Pancreas (tissue), 10 donors: ENCODE results near the gene CLDND2. TPM values are rescaled to one million over a fixed set of nuclear protein-coding genes. Genes with fewer than 3 reads are reported as not detected.
"Not testable (repeated sequence)": the region's sequence is repeated elsewhere in the genome, so short reads cannot be mapped to it uniquely, and the experiment has no call there.

Experiments used
- ATAC-seq, 4 donors: fragments of 200-7000 bp; cut with Tn5 transposase; one replicate each; pipeline versions ENCODE4 v1.8.0 to v1.9.1; 2020; ENCODE audit warnings: mild to moderate bottlenecking in 4 of 4, moderate library complexity in 4 of 4
- DNase-seq, 6 donors: peaks; one replicate each; pipeline ENCODE4 v3.0.0-alpha.2; 2020
- FAIRE-seq: peaks from 2 replicates; lab custom pipeline; 2012; peaks lifted over from hg19 to GRCh38; lab: Jason Lieb, UNC
- H3K27ac ChIP-seq, 4 donors: fragments of 200-600 bp; sonication (generic); 1 replicate in 3 of 4; 2 replicates in 1 of 4; pipeline versions ENCODE4 v1.5.0 to v1.8.0; 2020
- H3K27me3 ChIP-seq, 4 donors: fragments of 200-600 bp; one replicate each; pipeline ENCODE4 v1.8.0; 2021
- H3K36me3 ChIP-seq, 3 donors: fragments of 200-600 bp; sonication (generic) in 1 of 3; one replicate each; pipeline versions ENCODE4 v1.5.0 to v1.8.0; 2020 to 2021
- H3K4me1 ChIP-seq, 3 donors: fragments of 200-600 bp; one replicate each; pipeline ENCODE4 v1.8.0; 2021
- H3K4me3 ChIP-seq, 4 donors: fragments of 200-600 bp; sonication (generic) in 2 of 4; one replicate each; pipeline versions ENCODE4 v1.5.0 to v1.8.0; 2020 to 2021
- H3K9me3 ChIP-seq, 4 donors: fragments of 200-600 bp; one replicate each; pipeline ENCODE4 v1.8.0; 2021
- WGBS, 2 donors: extraction: QIAGEN DNeasy Blood & Tissue Kit; methylation state at CpG; one replicate each; pipeline ENCODE4 v1.1.7; 2013; 5-methylcytosine and 5-hydroxymethylcytosine counted together
- intact Hi-C, 3 donors: fragments of 100-400 bp; cut with DNase I; formaldehyde crosslinking; loops; one replicate each; pipeline versions ENCODE4 v1.11.1 to v1.14.2; 2022
- polyA plus RNA-seq, 2 donors: library from polyadenylated mRNA; stranded (reverse); fragments of 200-250 nt; gene quantifications; one replicate each; pipeline ENCODE4 v1.2.3, GENCODE V29; 2013
- total RNA-seq, 6 donors: library from RNA; stranded (reverse); fragmentation: NEBNext Ultra II Directional in 4 of 6; extraction: Animal tissue kit (Norgen Biotek cat#: 25700) in 4 of 6; gene quantifications; one replicate each; pipeline versions ENCODE4 v1.2.1 to v1.2.4, GENCODE V29; 2021 to 2023
- TF ChIP-seq, protein P1 (sequence below), 4 donors: fragments of 200-600 bp; sonication (generic) in 3 of 4; IDR thresholded peaks; one replicate each; pipeline versions ENCODE4 v1.5.0 to v1.8.0; 2021; ENCODE audit warnings: antibody characterized with exemption in 4 of 4
- donor health status: healthy with polysubstance abuse.
- donor health status: DM: no; HTN: no; CAD: no; lungs with moderate emphysema.
- donor health status: DM: no; HTN: no; CAD: no.
- donor health status: control.
- donor health status: control.
- donor health status: Bipolar disorder and iron deficiency.
- donor health status: DM: yes; HTN: yes; CAD: no.
- donor health status: DM: no; HTN: no; CAD: no.
- donor health status: DM: no; HTN: no; CAD: no.
- donor health status: DM: yes; HTN: yes; CAD: no.

The CLDND2 gene
- total RNA-seq (1 to 10 TPM in 1 of 6 donors, under 1 TPM in 4, not detected in 1; 0.46 to 1.5 (median 0.61) TPM), polyA plus RNA-seq (1 to 10 TPM; 4.3 to 7.7 TPM)

GRCh38 chr19:51368366-51369282 is at the start of gene CLDND2:
Gene CLDND2, minus strand, starts transcription at chr19:51369003. Its CDS starts 426 bp downstream, at chr19:51368577.
- Histone ChIP-seq H3K9me3 (no peaks in the 10 kb centered on the region), H3K4me1 (peaks cover 3 to 6% (median 5%) of the 10 kb centered on the region in 3 donors), H3K27ac (peak within 1 kb of the TSS; percentile 9 to 97 (median 96)), H3K4me3 (peak within 1 kb of the TSS; percentile 49 to 81 (median 59)), H3K27me3 (no peaks in the 10 kb centered on the region), H3K36me3 (no peaks in the 10 kb centered on the region)
- FAIRE-seq (no peak), DNase-seq (peak in 2 of 6 donors; percentile 16 to 38), ATAC-seq (no peak)
- intact Hi-C loops: no loop called here
- TF ChIP-seq, protein P1, sequence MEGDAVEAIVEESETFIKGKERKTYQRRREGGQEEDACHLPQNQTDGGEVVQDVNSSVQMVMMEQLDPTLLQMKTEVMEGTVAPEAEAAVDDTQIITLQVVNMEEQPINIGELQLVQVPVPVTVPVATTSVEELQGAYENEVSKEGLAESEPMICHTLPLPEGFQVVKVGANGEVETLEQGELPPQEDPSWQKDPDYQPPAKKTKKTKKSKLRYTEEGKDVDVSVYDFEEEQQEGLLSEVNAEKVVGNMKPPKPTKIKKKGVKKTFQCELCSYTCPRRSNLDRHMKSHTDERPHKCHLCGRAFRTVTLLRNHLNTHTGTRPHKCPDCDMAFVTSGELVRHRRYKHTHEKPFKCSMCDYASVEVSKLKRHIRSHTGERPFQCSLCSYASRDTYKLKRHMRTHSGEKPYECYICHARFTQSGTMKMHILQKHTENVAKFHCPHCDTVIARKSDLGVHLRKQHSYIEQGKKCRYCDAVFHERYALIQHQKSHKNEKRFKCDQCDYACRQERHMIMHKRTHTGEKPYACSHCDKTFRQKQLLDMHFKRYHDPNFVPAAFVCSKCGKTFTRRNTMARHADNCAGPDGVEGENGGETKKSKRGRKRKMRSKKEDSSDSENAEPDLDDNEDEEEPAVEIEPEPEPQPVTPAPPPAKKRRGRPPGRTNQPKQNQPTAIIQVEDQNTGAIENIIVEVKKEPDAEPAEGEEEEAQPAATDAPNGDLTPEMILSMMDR (IDR thresholded peaks at IDR 0.05): no peak
- 69 to 70% methylated on average over 22 to 23 of the region's 23 CpGs for WGBS, 2 donors

GRCh38 chr19:51417810-51418157 is 49.0 kb upstream of the CLDND2 start:
- FAIRE-seq (no peak), ATAC-seq (peak in 1 of 4 donors; percentile 17), DNase-seq (no peak)
- TF ChIP-seq, protein P1 (IDR thresholded peaks at IDR 0.05): no peak
- Histone ChIP-seq H3K36me3 (no peaks in the 10 kb centered on the region), H3K27me3 (peaks cover 0 to 4% (median 0%) of the 10 kb centered on the region in 4 donors), H3K27ac (peak overlapping the region in 1 of 4 donors; percentile 11), H3K9me3 (no peaks in the 10 kb centered on the region), H3K4me1 (no peaks in the 10 kb centered on the region), H3K4me3 (no peak overlapping the region)
- intact Hi-C loops: no loop called here
- 56 to 57% methylated on average over 2 to 3 of the region's 3 CpGs for WGBS, 2 donors

GRCh38 chr19:51417107-51417809 is 48.5 kb upstream of the CLDND2 start, which contains the start of gene SIGLEC10:
Gene SIGLEC10, minus strand, starts transcription at chr19:51417642. Its CDS starts 61 bp downstream, at chr19:51417581.
- no peaks in the 10 kb centered on the region for H3K9me3 ChIP-seq
- TF ChIP-seq, protein P1 (IDR thresholded peaks at IDR 0.05): no peak
- H3K4me1 ChIP-seq: no peaks in the 10 kb centered on the region
- WGBS, 2 donors: 51 to 58% methylated on average over 21 of the region's 21 CpGs
- intact Hi-C loops: no loop called here
- peak within 1 kb of the TSS in 1 of 4 donors; percentile 11 for H3K27ac ChIP-seq
- ATAC-seq (peak in 2 of 4 donors; percentile 62 to 67), DNase-seq (no peak), FAIRE-seq (no peak)
- H3K36me3 ChIP-seq: no peaks in the 10 kb centered on the region
- H3K27me3 ChIP-seq: peaks cover 0 to 4% (median 0%) of the 10 kb centered on the region in 4 donors
- H3K4me3 ChIP-seq: no peak within 1 kb of the TSS

GRCh38 chr19:51416422-51416821 is 47.6 kb upstream of the CLDND2 start:
- H3K4me1 ChIP-seq, H3K27ac ChIP-seq, H3K4me3 ChIP-seq, H3K36me3 ChIP-seq, DNase-seq, FAIRE-seq, H3K9me3 ChIP-seq, intact Hi-C loops, ATAC-seq, H3K27me3 ChIP-seq: not testable (repeated sequence)
- WGBS, 2 donors: 48 to 54% methylated on average over 9 to 15 of the region's 15 CpGs

- ATAC-seq (no peak), FAIRE-seq (no peak), DNase-seq (no peak)
- no peaks in the 10 kb centered on the region for H3K4me1 ChIP-seq
- 62 to 78% methylated on average over 12 of the region's 12 CpGs for WGBS, 2 donors
- no peaks in the 10 kb centered on the region for H3K27me3 ChIP-seq
- no peaks in the 10 kb centered on the region for H3K9me3 ChIP-seq
- intact Hi-C loops: no loop called here
- TF ChIP-seq, protein P1 (IDR thresholded peaks at IDR 0.05): no peak
- no peaks in the 10 kb centered on the region for H3K36me3 ChIP-seq
- H3K27ac ChIP-seq: no peak overlapping the region
- no peak overlapping the region for H3K4me3 ChIP-seq
Measured at GRCh38 chr19:51415187-51415586, 46.4 kb upstream of the CLDND2 start.
